Measurements from ENCODE around the gene GARNL3. TPM values are rescaled to one million over a fixed set of nuclear protein-coding genes. Genes with fewer than 3 reads are reported as not detected.

Gene GARNL3
- total and polyA plus RNA-seq, 11 donors: 7.1 to 60.4 (median 20.3) TPM

DNA sequence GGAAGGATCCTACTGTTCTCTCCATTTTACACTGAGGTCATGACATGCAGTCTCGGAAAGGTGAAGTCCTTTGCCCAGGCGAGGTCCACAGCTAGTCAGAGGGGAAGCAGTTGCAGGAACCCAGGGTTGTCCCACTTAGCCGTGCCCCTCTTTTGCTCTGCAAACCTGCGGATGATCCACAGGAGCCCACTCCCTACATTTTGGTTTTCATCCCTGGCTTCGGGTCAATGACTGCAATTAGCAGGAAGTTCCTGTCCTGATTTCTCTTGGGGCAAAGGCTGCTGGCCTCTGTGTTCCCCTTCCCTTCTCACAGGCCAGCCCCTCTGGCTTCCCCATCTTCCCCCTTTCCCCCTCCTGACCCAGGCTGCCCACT is 133.7 kb downstream of the GARNL3 start:
- DNase-seq (peak in 1 of 5 donors; percentile 46), ATAC-seq (no peak)
- Histone ChIP-seq H3K9me3 (no peaks in the 10 kb centered on the region), H3K4me1 (peaks cover 0 to 26% (median 17%) of the 10 kb centered on the region in 12 donors), H3K36me3 (peaks cover 0 to 36% (median 22%) of the 10 kb centered on the region in 9 donors), H3K27ac (peak overlapping the region in 4 of 12 donors; percentile 82 to 96 (median 88)), H3K27me3 (no peaks in the 10 kb centered on the region), H3K4me3 (peak overlapping the region in 11 of 12 donors; percentile 66 to 96 (median 82))
- intact Hi-C loops (cut with DNase I): loop anchor here in 9 of 10 donors (2.0 to 10.0 kb wide), 7 partner anchors 83 to 181 kb away; no protein-coding TSS in a partner anchor
- WGBS, 4 donors: 49 to 60% (median 50%) methylated on average over 5 of the region's 5 CpGs
- no peak for TF ChIP-seq POLR2A (IDR thresholded peaks at IDR 0.05)
- TF ChIP-seq, protein P1, sequence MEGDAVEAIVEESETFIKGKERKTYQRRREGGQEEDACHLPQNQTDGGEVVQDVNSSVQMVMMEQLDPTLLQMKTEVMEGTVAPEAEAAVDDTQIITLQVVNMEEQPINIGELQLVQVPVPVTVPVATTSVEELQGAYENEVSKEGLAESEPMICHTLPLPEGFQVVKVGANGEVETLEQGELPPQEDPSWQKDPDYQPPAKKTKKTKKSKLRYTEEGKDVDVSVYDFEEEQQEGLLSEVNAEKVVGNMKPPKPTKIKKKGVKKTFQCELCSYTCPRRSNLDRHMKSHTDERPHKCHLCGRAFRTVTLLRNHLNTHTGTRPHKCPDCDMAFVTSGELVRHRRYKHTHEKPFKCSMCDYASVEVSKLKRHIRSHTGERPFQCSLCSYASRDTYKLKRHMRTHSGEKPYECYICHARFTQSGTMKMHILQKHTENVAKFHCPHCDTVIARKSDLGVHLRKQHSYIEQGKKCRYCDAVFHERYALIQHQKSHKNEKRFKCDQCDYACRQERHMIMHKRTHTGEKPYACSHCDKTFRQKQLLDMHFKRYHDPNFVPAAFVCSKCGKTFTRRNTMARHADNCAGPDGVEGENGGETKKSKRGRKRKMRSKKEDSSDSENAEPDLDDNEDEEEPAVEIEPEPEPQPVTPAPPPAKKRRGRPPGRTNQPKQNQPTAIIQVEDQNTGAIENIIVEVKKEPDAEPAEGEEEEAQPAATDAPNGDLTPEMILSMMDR (IDR thresholded peaks at IDR 0.05): peak in 3 of 12 donors; percentile 1 to 3 (median 3)

GRCh38 chr9:127398715-127399400 is 134.3 kb downstream of the GARNL3 start:
- WGBS, 4 donors: 83 to 89% (median 86%) methylated on average over 13 of the region's 13 CpGs
- peak overlapping the region in 1 of 12 donors; percentile 96 for H3K27ac ChIP-seq
- TF ChIP-seq, protein P1 (IDR thresholded peaks at IDR 0.05): no peak
- TF ChIP-seq POLR2A (IDR thresholded peaks at IDR 0.05): no peak

DNA sequence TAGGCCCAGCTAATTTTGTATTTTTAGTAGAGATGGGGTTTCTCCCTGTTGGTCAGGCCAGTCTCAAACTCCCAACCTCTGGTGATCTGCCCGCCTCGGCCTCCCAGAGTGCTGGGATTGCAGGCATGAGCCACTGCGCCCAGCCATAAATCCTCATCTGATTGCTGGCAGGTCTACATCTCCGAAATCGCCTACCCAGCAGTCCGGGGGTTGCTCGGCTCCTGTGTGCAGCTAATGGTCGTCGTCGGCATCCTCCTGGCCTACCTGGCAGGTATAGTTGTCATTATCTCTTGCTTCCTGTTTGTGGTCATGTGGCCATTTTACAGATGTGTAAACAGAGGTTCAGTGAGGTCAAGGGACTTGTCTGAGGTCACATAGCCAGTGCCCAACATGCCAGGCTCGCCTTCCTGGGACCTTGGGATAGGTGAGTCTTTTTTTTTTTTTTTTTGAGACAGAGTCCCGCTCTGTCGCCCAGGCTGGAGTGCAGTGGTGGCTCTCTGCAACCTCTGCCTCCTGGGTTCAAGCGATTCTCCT is 135.2 kb downstream of the GARNL3 start:
- Histone ChIP-seq H3K27me3 (no peaks in the 10 kb centered on the region), H3K27ac (no peak overlapping the region), H3K36me3 (peaks cover 0 to 50% (median 26%) of the 10 kb centered on the region in 9 donors), H3K4me1 (peaks cover 0 to 26% (median 17%) of the 10 kb centered on the region in 12 donors), H3K9me3 (no peaks in the 10 kb centered on the region), H3K4me3 (no peak overlapping the region)
- ATAC-seq: no peak
- DNase-seq: peak in 1 of 5 donors; percentile 28
- WGBS, 4 donors: 93 to 97% (median 95%) methylated on average over 14 of the region's 14 CpGs
- intact Hi-C loops (cut with DNase I): loop anchor here in 9 of 10 donors (2.0 to 10.0 kb wide), 7 partner anchors 85 to 183 kb away; no protein-coding TSS in a partner anchor
- no peak for TF ChIP-seq POLR2A (IDR thresholded peaks at IDR 0.05)
- TF ChIP-seq, protein P1 (IDR thresholded peaks at IDR 0.05): no peak

More at GRCh38 chr9:127398715-127399400, 134.3 kb downstream of the GARNL3 start:
- intact Hi-C loops (cut with DNase I): loop anchor here in 9 of 10 donors (2.0 to 10.0 kb wide), 7 partner anchors 84 to 182 kb away; no protein-coding TSS in a partner anchor
- peaks cover 0 to 40% (median 20%) of the 10 kb centered on the region in 9 donors for H3K36me3 ChIP-seq
- H3K4me1 ChIP-seq: peaks cover 0 to 26% (median 17%) of the 10 kb centered on the region in 12 donors
- no peak for ATAC-seq
- H3K9me3 ChIP-seq: no peaks in the 10 kb centered on the region
- H3K4me3 ChIP-seq: peak overlapping the region in 6 of 12 donors; percentile 66 to 96 (median 88)
- no peaks in the 10 kb centered on the region for H3K27me3 ChIP-seq
- peak in 1 of 5 donors; percentile 48 for DNase-seq

All from heart left ventricle (tissue), 16 donors.